IMR-90 (cell line): ENCODE measurements around the gene CFAP157. TPM values are rescaled to one million over a fixed set of nuclear protein-coding genes. Genes with fewer than 3 reads are reported as not detected.

Source experiments
- ATAC-seq: fragments of 200-7000 bp; cut with Tn5 transposase; 2 replicates; pipeline ENCODE4 v1.9.1; 2020; ENCODE audit warnings: low read depth, mild to moderate bottlenecking, moderate library complexity
- BruUV-seq: library from RNA; stranded (reverse); fragments of 400-500 nt; replicated peaks from 2 replicates; lab custom pipeline; 2021; lab: Mats Ljungman, UMichigan
- CTCF ChIA-PET: fragments of 300-600 bp; formaldehyde crosslinking; extraction: SDS; loops from one replicate; lab custom pipeline; 2021; ENCODE audit warnings: antibody characterized with exemption; lab: Yijun Ruan, JAX
- POLR2A ChIA-PET: fragments of 300-600 bp; sonication (Branson Sonifier 250); formaldehyde crosslinking; loops from one replicate; lab custom pipeline; 2022; ENCODE audit warnings: antibody characterized with exemption; ENCODE audit not compliant: unreplicated experiment; lab: Charles Lee
- DNase-seq: peaks from one replicate; pipeline ENCODE4 v3.0.0; 2013
- H2AFZ ChIP-seq: replicated peaks from 2 replicates; pipeline ENCODE3; 2013; ENCODE audit warnings: low read length, mild to moderate bottlenecking; ENCODE audit not compliant: poor library complexity
- H2AK5ac ChIP-seq: 2 replicates; pipeline ENCODE4 v1.6.1; 2013; ENCODE audit warnings: low read depth, low read length, inconsistent platforms
- H2AK9ac ChIP-seq: replicated peaks from 2 replicates; pipeline ENCODE3; 2013; ENCODE audit warnings: mild to moderate bottlenecking, low read depth, low read length, moderate library complexity; ENCODE audit not compliant: poor library complexity
- H2BK120ac ChIP-seq: 2 replicates; pipeline ENCODE4 v1.6.1; 2013; ENCODE audit warnings: low read depth, low read length, inconsistent platforms
- H2BK15ac ChIP-seq: 3 replicates; pipeline ENCODE4 v1.6.1; 2013; ENCODE audit warnings: low read depth, low read length, inconsistent platforms
- H2BK20ac ChIP-seq: 2 replicates; pipeline ENCODE4 v1.6.1; 2013; ENCODE audit warnings: low read depth, mild to moderate bottlenecking, inconsistent platforms, low read length, moderate library complexity
- H2BK5ac ChIP-seq: 2 replicates; pipeline ENCODE4 v1.6.1; 2013; ENCODE audit warnings: mild to moderate bottlenecking, low read depth, low read length, inconsistent platforms; ENCODE audit not compliant: poor library complexity, severe bottlenecking
- H3K14ac ChIP-seq: replicated peaks from 2 replicates; pipeline ENCODE4 v1.6.1; 2013; ENCODE audit warnings: low read depth, low read length, inconsistent platforms
- H3K18ac ChIP-seq: 2 replicates; pipeline ENCODE4 v1.6.1; 2013; ENCODE audit warnings: low read depth, low read length, control low read depth
- H3K23ac ChIP-seq: 2 replicates; pipeline ENCODE4 v1.6.1; 2013; ENCODE audit warnings: low read depth, low read length, inconsistent platforms
- H3K27ac ChIP-seq: 2 replicates; pipeline ENCODE4 v1.5.1; 2013; ENCODE audit warnings: mild to moderate bottlenecking, control low read depth, low read length; ENCODE audit not compliant: insufficient read depth
- H3K27me3 ChIP-seq: 2 replicates; pipeline ENCODE4 v1.6.1; 2013; ENCODE audit warnings: low read length; ENCODE audit not compliant: control insufficient read depth, insufficient read depth
- H3K36me3 ChIP-seq: 2 replicates; pipeline ENCODE4 v1.6.1; 2013; ENCODE audit warnings: low read length, mixed read lengths; ENCODE audit not compliant: control insufficient read depth, insufficient read depth
- H3K4ac ChIP-seq: 2 replicates; pipeline ENCODE4 v1.6.1; 2013; ENCODE audit warnings: low read depth, low read length, inconsistent platforms
- H3K4me1 ChIP-seq: 2 replicates; pipeline ENCODE4 v1.6.1; 2013; ENCODE audit warnings: low read length, mixed read lengths; ENCODE audit not compliant: control insufficient read depth, insufficient read depth
- H3K4me2 ChIP-seq: 2 replicates; pipeline ENCODE4 v1.6.1; 2013; ENCODE audit warnings: low read depth, mild to moderate bottlenecking, control low read depth, low read length, moderate library complexity
- H3K4me3 ChIP-seq: 2 replicates; pipeline ENCODE4 v1.5.1; 2013; ENCODE audit warnings: low read depth, mild to moderate bottlenecking, control low read depth, low read length, moderate library complexity; ENCODE audit not compliant: insufficient read depth
- H3K56ac ChIP-seq: 2 replicates; pipeline ENCODE4 v1.6.1; 2013; ENCODE audit warnings: low read length, inconsistent platforms; ENCODE audit not compliant: insufficient read depth; ENCODE audit errors: extremely low read depth
- H3K79me1 ChIP-seq, 2 experiments: 2 replicates each; pipeline ENCODE4 v1.6.1; 2013; ENCODE audit warnings: low read length in 2 of 2, inconsistent platforms in 1 of 2, low read depth in 1 of 2
- H3K9ac ChIP-seq: 2 replicates; pipeline ENCODE4 v1.6.1; 2013; ENCODE audit warnings: low read depth, low read length, control low read depth
- H3K9me1 ChIP-seq: 2 replicates; pipeline ENCODE4 v1.6.1; 2013; ENCODE audit warnings: low read length, inconsistent platforms; ENCODE audit not compliant: insufficient read depth
- H3K9me3 ChIP-seq: 2 replicates; pipeline ENCODE4 v1.6.1; 2013; ENCODE audit warnings: low read length; ENCODE audit not compliant: control insufficient read depth, insufficient read depth
- H4K20me1 ChIP-seq: 2 replicates; pipeline ENCODE4 v1.6.1; 2013; ENCODE audit warnings: low read length, inconsistent platforms; ENCODE audit not compliant: insufficient read depth
- H4K5ac ChIP-seq: 2 replicates; pipeline ENCODE4 v1.6.1; 2013; ENCODE audit warnings: mild to moderate bottlenecking, low read depth, low read length, control low read depth
- H4K8ac ChIP-seq, 2 experiments: 2 replicates each; pipeline ENCODE4 v1.6.1; 2013; ENCODE audit warnings: low read depth in 2 of 2, low read length in 2 of 2, control low read depth in 1 of 2, inconsistent platforms in 1 of 2
- H4K91ac ChIP-seq: 2 replicates; pipeline ENCODE4 v1.6.1; 2013; ENCODE audit warnings: low read depth, low read length, inconsistent platforms; ENCODE audit not compliant: insufficient read depth
- BHLHE40 ChIP-seq: fragments of 150-350 bp; IDR thresholded peaks from 2 replicates; pipeline ENCODE4 v1.6.1; 2016; ENCODE audit warnings: mild to moderate bottlenecking, low read depth, low read length
- FOS ChIP-seq: fragments of 150-350 bp; IDR thresholded peaks from 2 replicates; pipeline ENCODE4 v1.6.1; 2016; ENCODE audit warnings: low read depth, low read length
- MAZ ChIP-seq: IDR thresholded peaks from 2 replicates; pipeline ENCODE4 v1.6.1; 2012; ENCODE audit warnings: low read depth, mild to moderate bottlenecking, low read length, improper control_type of control experiment, moderate library complexity, borderline replicate concordance
- MXI1 ChIP-seq: IDR thresholded peaks from 2 replicates; pipeline ENCODE4 v1.6.1; 2012; ENCODE audit warnings: low read depth, mild to moderate bottlenecking, low read length, moderate library complexity, borderline replicate concordance
- NFE2L2 ChIP-seq: fragments of 150-350 bp; IDR thresholded peaks from 2 replicates; pipeline ENCODE4 v1.6.1; 2016; ENCODE audit warnings: low read depth, mild to moderate bottlenecking, low read length
- RAD21 ChIP-seq: IDR thresholded peaks from 2 replicates; pipeline ENCODE4 v1.6.1; 2012; ENCODE audit warnings: low read length, improper control_type of control experiment
- RCOR1 ChIP-seq: IDR thresholded peaks from 2 replicates; pipeline ENCODE4 v1.6.1; 2012; ENCODE audit warnings: mild to moderate bottlenecking, low read length, improper control_type of control experiment; ENCODE audit not compliant: insufficient replicate concordance
- RFX5 ChIP-seq: IDR thresholded peaks from 2 replicates; pipeline ENCODE4 v1.8.0; 2012; ENCODE audit warnings: low read depth, mild to moderate bottlenecking, low read length, moderate library complexity
- SMC3 ChIP-seq: fragments of 150-350 bp; IDR thresholded peaks from 2 replicates; pipeline ENCODE4 v1.6.1; 2016; ENCODE audit warnings: low read depth, mild to moderate bottlenecking, antibody characterized with exemption, low read length, moderate library complexity
- WGBS, 2 experiments: methylation state at CpG; one replicate each; pipeline versions ENCODE4 v1.1.5 to v1.1.7; 2013; ENCODE audit warnings: missing lambda C conversion rate in 2 of 2; ENCODE audit not compliant: insufficient read length in 1 of 2; ENCODE audit errors: extremely low coverage in 2 of 2; 5-methylcytosine and 5-hydroxymethylcytosine counted together
- dilution Hi-C: fragments of 300-500 bp; cut with HindIII; formaldehyde crosslinking; loops from one replicate; pipeline ENCODE4 v1.14.3; 2018; ENCODE audit warnings: low sequenced_read_pairs; ENCODE audit not compliant: unreplicated experiment
- in situ Hi-C: fragments of 300-500 bp; cut with MboI; formaldehyde crosslinking; loops from 3 replicates; pipeline ENCODE4 v1.14.3; 2019; ENCODE audit warnings: low sequenced_read_pairs, inconsistent platforms, mixed read lengths
- intact Hi-C: fragments of 100-400 bp; cut with micrococcal nuclease; formaldehyde crosslinking; loops from 2 replicates; pipeline ENCODE4 v1.10.0; 2022
- polyA plus RNA-seq, 3 experiments: library from polyadenylated mRNA; depleted of rRNA; stranded (reverse); fragments of >200 nt; gene quantifications; 2 replicates each; pipeline ENCODE4 v1.2.3, GENCODE V29; 2012; ENCODE audit warnings: low replicate concordance in 1 of 3
- total RNA-seq: library from RNA; depleted of rRNA; stranded (reverse); fragments of >200 nt; gene quantifications from 2 replicates; pipeline ENCODE4 v1.2.3, GENCODE V29; 2012
- TF ChIP-seq, protein P1 (sequence below): fragments of 150-350 bp; IDR thresholded peaks from 2 replicates; pipeline ENCODE4 v1.6.1; 2017; ENCODE audit warnings: mild to moderate bottlenecking, antibody characterized with exemption, low read length, low read depth
- TF ChIP-seq, protein P2 (sequence below): fragments of 150-350 bp; IDR thresholded peaks from 2 replicates; pipeline ENCODE4 v1.6.1; 2016; ENCODE audit warnings: low read depth, mild to moderate bottlenecking, low read length, moderate library complexity, borderline replicate concordance

Gene CFAP157
- total and polyA plus RNA-seq, 2 of the 4 experiments (the other 2 are of a cell fraction): not detected

GRCh38 chr9:127753148-127753547, 46.4 kb downstream of the CFAP157 start:
- Histone ChIP-seq H2BK5ac (no peak overlapping the region), H3K36me3 (no peaks in the 10 kb centered on the region), H3K4me2 (no peak overlapping the region), H3K23ac (no peak overlapping the region), H4K20me1 (peaks cover 6% of the 10 kb centered on the region; the same call in 1 of the 2 replicates), H2BK15ac (no peak overlapping the region), H4K5ac (no peak overlapping the region), H4K8ac (no peak overlapping the region), H3K27ac (no peak overlapping the region), H3K4me1 (no peaks in the 10 kb centered on the region), H3K14ac (no peak overlapping the region), H2AK9ac (no peak overlapping the region), H2BK120ac (no peak overlapping the region), H3K4ac (no peak overlapping the region), H3K27me3 (peaks cover 59% of the 10 kb centered on the region), H4K91ac (no peak overlapping the region), H3K56ac (no peak overlapping the region), H3K9ac (no peak overlapping the region), H3K9me1 (peaks cover 3% of the 10 kb centered on the region; the same call in 1 of the 2 replicates), H3K79me1 (no peaks in the 10 kb centered on the region), H2BK20ac (no peak overlapping the region), H3K4me3 (no peak overlapping the region), H2AK5ac (no peak overlapping the region), H2AFZ (no peak overlapping the region), H3K18ac (no peak overlapping the region), H3K9me3 (no peaks in the 10 kb centered on the region)
- CTCF ChIA-PET: no interaction called here
- dilution Hi-C loops: no loop called here
- intact Hi-C loops: no loop called here
- in situ Hi-C loops: no loop called here
- WGBS, 2 experiments: 74% methylated on average over 5 of the region's 8 CpGs; no CpG with 5 or more reads in 1 of the 2 experiments
- BruUV-seq: no TSS peak
- no peak for ATAC-seq
- POLR2A ChIA-PET: no interaction called here
- TF ChIP-seq SMC3: no peak
- TF ChIP-seq MAZ: no peak
- TF ChIP-seq MXI1: no peak
- TF ChIP-seq, protein P1, sequence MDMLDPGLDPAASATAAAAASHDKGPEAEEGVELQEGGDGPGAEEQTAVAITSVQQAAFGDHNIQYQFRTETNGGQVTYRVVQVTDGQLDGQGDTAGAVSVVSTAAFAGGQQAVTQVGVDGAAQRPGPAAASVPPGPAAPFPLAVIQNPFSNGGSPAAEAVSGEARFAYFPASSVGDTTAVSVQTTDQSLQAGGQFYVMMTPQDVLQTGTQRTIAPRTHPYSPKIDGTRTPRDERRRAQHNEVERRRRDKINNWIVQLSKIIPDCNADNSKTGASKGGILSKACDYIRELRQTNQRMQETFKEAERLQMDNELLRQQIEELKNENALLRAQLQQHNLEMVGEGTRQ: no peak
- no peak for TF ChIP-seq RAD21
- TF ChIP-seq RFX5: no peak
- no peak for TF ChIP-seq NFE2L2
- TF ChIP-seq BHLHE40: no peak
- no peak for TF ChIP-seq RCOR1
- TF ChIP-seq FOS: no peak
- TF ChIP-seq, protein P2, sequence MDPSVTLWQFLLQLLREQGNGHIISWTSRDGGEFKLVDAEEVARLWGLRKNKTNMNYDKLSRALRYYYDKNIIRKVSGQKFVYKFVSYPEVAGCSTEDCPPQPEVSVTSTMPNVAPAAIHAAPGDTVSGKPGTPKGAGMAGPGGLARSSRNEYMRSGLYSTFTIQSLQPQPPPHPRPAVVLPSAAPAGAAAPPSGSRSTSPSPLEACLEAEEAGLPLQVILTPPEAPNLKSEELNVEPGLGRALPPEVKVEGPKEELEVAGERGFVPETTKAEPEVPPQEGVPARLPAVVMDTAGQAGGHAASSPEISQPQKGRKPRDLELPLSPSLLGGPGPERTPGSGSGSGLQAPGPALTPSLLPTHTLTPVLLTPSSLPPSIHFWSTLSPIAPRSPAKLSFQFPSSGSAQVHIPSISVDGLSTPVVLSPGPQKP: no peak
- no peak for DNase-seq
